Upper lobe of right lung (tissue), 1 donor: ENCODE data around the gene RNF220. TPM values are rescaled to one million over a fixed set of nuclear protein-coding genes. Genes with fewer than 3 reads are reported as not detected.
A peak's percentile ranks its signal among the peaks of the same experiment; 100 is the strongest.

ENCODE experiments used
- ATAC-seq: fragments of 200-7000 bp; cut with Tn5 transposase; one replicate; pipeline ENCODE4 v1.9.1; 2020; ENCODE audit warnings: mild to moderate bottlenecking, moderate library complexity
- DNase-seq: peaks from one replicate; pipeline ENCODE4 v3.0.0-alpha.2; 2020
- H3K27ac ChIP-seq: fragments of 200-600 bp; one replicate; pipeline ENCODE4 v1.8.0; 2022
- H3K27me3 ChIP-seq: fragments of 200-600 bp; one replicate; pipeline ENCODE4 v1.8.0; 2022; ENCODE audit warnings: mild to moderate bottlenecking
- H3K36me3 ChIP-seq: fragments of 200-600 bp; one replicate; pipeline ENCODE4 v1.8.0; 2022
- H3K4me1 ChIP-seq: fragments of 200-600 bp; one replicate; pipeline ENCODE4 v1.8.0; 2022
- H3K4me3 ChIP-seq: fragments of 200-600 bp; one replicate; pipeline ENCODE4 v1.8.0; 2022; ENCODE audit warnings: mild to moderate bottlenecking
- H3K9me3 ChIP-seq: fragments of 200-600 bp; one replicate; pipeline ENCODE4 v1.8.0; 2022
- intact Hi-C: fragments of 100-400 bp; cut with DNase I; formaldehyde crosslinking; loops from one replicate; pipeline ENCODE4 v1.11.0; 2022
- total RNA-seq: library from RNA; stranded (reverse); fragmentation: NEBNext Ultra II Directional; extraction: Animal tissue kit (Norgen Biotek cat#: 25700); gene quantifications from one replicate; pipeline ENCODE4 v1.2.1, GENCODE V29; 2021
- TF ChIP-seq, protein P1 (sequence below): fragments of 200-600 bp; IDR thresholded peaks from one replicate; pipeline ENCODE4 v1.8.0; 2022; ENCODE audit warnings: antibody characterized with exemption
- donor health status: DM: no; HTN: yes; CAD: no; lungs with severe emphysema.

The RNF220 gene
- total RNA-seq, 1 donor from 2014 or later = 72.6 TPM

DNA sequence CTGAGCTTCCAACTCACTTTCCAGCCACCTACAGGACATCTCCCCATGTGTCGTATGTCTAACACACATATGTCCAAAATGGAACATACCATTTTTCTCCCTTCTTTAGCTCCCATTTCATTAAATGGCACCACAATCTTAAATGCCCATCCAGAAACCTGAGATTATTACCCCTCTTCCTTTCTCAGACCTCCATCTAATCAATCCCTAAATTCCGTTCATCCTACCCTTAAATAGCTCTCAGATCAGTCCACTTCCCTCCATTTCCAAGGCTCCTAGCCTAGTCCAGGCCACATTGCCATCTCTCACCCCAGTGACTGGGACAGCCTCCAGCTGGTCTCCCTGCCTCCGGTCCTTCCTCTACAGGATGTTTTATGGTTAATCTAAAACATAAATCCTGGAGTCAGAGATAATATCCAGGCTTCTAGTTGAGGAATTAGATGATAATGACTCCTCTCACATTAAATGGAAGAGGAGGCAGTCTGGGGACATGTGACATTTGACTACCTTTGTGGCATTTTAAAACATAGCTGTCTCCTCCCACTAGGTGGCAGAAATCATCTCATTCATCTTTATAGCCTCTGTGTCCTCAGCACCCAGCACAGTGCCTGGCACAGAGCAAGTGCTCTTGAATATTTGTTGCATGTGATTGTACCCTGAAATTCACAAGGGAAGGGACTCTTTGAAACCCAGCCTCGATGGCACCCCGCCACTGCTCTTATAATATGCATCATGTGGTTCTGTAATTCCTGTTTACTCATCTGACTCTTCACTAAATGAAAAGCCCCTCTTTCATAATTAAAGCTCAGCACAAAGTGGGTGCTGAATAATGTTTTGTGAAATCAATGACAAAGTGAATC is 166.9 kb downstream of the RNF220 start:
- H3K9me3 ChIP-seq = no peaks in the 10 kb centered on the region
- ATAC-seq = peak; percentile 56
- no peaks in the 10 kb centered on the region for H3K4me1 ChIP-seq
- H3K27me3 ChIP-seq = no peaks in the 10 kb centered on the region
- intact Hi-C loops = no loop called here
- TF ChIP-seq, protein P1, sequence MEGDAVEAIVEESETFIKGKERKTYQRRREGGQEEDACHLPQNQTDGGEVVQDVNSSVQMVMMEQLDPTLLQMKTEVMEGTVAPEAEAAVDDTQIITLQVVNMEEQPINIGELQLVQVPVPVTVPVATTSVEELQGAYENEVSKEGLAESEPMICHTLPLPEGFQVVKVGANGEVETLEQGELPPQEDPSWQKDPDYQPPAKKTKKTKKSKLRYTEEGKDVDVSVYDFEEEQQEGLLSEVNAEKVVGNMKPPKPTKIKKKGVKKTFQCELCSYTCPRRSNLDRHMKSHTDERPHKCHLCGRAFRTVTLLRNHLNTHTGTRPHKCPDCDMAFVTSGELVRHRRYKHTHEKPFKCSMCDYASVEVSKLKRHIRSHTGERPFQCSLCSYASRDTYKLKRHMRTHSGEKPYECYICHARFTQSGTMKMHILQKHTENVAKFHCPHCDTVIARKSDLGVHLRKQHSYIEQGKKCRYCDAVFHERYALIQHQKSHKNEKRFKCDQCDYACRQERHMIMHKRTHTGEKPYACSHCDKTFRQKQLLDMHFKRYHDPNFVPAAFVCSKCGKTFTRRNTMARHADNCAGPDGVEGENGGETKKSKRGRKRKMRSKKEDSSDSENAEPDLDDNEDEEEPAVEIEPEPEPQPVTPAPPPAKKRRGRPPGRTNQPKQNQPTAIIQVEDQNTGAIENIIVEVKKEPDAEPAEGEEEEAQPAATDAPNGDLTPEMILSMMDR = peak; percentile 48
- no peak for DNase-seq
- H3K36me3 ChIP-seq = no peaks in the 10 kb centered on the region
- H3K4me3 ChIP-seq = no peak overlapping the region
- H3K27ac ChIP-seq = no peak overlapping the region

DNA sequence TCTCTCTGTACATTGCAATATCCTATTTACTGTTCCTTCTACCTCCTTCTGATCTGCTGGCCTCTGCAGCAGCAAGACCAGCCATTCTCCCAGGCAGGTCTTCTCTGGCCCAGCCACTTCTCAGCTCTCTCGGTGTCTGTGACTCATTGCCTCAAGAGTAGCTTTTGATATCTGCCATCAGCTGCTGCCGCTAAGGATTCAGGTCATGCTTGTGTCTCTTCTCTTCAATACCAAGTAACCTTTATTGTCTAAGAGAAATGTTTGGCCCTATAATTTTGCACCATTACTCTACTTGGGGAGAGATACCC is 167.5 kb downstream of the RNF220 start:
- Histone ChIP-seq H3K9me3 (no peaks in the 10 kb centered on the region), H3K4me1 (no peaks in the 10 kb centered on the region), H3K27me3 (no peaks in the 10 kb centered on the region), H3K4me3 (no peak overlapping the region), H3K27ac (no peak overlapping the region), H3K36me3 (no peaks in the 10 kb centered on the region)
- no peak for ATAC-seq
- intact Hi-C loops = no loop called here
- TF ChIP-seq, protein P1 = no peak
- DNase-seq = no peak

DNA sequence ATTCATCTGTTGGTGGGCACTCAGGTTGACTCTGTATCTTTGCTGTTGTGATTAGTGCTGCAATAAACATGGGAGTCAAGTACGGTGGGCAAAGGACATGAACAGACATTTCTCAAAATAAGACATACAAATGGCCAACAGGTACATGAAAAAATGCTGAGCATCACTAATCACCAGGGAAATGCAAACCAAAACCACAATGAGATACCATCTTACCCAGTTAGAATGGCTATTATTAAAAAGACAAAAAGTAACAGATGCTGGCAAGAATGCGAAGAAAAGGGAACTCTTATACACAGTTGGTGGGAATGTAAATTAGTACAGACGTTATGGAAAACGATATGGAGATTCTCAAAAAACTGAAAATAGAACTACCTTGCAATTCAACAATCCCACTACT is 170.3 kb downstream of the RNF220 start:
- Histone ChIP-seq H3K4me1 (no peaks in the 10 kb centered on the region), H3K27ac (no peak overlapping the region), H3K4me3 (no peak overlapping the region), H3K27me3 (no peaks in the 10 kb centered on the region), H3K36me3 (no peaks in the 10 kb centered on the region), H3K9me3 (no peaks in the 10 kb centered on the region)
- no peak for ATAC-seq
- intact Hi-C loops = no loop called here
- TF ChIP-seq, protein P1 = no peak
- DNase-seq = no peak

DNA sequence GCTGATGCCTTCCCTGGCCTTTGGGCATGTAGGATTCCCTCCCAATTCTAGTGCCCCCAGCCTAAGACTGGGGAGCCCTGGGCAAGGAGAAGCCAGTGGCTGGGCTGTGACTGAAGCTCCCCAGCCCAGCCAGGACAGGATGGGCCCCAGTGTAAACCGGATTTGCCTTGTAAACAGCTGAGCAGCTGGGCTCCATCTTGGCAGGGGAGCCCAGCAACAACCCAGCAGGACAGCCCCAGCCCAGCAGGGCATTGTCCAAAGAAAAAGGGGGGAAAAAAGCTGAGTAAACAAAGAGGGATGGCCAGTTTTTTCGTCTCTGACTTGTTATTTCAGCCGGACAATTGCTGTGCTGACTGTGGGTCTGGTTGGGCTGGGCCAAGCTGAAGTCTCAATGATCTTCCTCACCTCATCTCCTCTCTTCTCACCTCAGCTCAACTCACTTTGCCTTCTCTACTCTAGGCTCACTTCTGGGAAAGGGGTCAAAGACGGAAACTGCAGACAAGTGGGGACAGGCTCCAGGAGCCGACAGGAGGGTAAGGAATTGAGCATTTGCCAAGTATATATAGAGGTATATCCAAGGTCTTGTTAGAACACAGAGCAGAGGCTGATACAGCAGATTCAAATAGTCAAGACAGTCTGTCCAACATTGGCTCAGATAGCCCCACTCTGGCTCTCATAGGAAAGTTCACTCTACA is 171.5 kb downstream of the RNF220 start:
- H3K4me1 ChIP-seq = no peaks in the 10 kb centered on the region
- no peaks in the 10 kb centered on the region for H3K27me3 ChIP-seq
- TF ChIP-seq, protein P1 = no peak
- H3K36me3 ChIP-seq = no peaks in the 10 kb centered on the region
- no peak overlapping the region for H3K27ac ChIP-seq
- intact Hi-C loops = no loop called here
- DNase-seq = no peak
- no peaks in the 10 kb centered on the region for H3K9me3 ChIP-seq
- ATAC-seq = peak; percentile 57
- H3K4me3 ChIP-seq = no peak overlapping the region

DNA sequence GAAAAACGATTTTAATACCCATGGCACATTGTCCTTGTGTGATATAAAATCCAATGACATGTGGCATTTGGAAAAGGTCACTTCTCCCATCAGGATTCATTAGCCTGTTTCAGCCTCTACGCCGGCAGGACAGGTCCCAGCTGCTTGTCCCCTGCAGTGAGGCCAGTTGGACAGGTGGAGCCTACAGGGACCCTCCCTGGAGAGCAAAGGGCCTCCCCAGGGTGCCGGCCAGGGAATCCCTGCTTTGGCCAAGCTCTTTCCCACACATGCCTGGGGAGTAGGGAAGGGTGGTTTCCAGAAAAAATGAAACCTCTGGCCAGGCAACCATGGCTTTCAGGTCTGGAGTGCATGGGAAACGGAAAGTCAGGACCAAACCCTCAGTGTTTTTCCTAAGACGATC is 176.2 kb downstream of the RNF220 start:
- H3K4me3 ChIP-seq = no peak overlapping the region
- H3K9me3 ChIP-seq = no peaks in the 10 kb centered on the region
- TF ChIP-seq, protein P1 = no peak
- ATAC-seq (no peak), DNase-seq (no peak)
- H3K27ac ChIP-seq = no peak overlapping the region
- H3K27me3 ChIP-seq = no peaks in the 10 kb centered on the region
- intact Hi-C loops = no loop called here
- H3K36me3 ChIP-seq = no peaks in the 10 kb centered on the region
- no peaks in the 10 kb centered on the region for H3K4me1 ChIP-seq
